GDM1 (cell line): ENCODE measurements around the gene KIF16B.

Experiments
- DNase-seq: peaks from one replicate; lab custom pipeline; 2025; lab: John Stamatoyannopoulos, UW

The KIF16B gene

GRCh38 chr20:16433293-16433580 is 140.0 kb downstream of the KIF16B start:
- no peak for DNase-seq

DNA sequence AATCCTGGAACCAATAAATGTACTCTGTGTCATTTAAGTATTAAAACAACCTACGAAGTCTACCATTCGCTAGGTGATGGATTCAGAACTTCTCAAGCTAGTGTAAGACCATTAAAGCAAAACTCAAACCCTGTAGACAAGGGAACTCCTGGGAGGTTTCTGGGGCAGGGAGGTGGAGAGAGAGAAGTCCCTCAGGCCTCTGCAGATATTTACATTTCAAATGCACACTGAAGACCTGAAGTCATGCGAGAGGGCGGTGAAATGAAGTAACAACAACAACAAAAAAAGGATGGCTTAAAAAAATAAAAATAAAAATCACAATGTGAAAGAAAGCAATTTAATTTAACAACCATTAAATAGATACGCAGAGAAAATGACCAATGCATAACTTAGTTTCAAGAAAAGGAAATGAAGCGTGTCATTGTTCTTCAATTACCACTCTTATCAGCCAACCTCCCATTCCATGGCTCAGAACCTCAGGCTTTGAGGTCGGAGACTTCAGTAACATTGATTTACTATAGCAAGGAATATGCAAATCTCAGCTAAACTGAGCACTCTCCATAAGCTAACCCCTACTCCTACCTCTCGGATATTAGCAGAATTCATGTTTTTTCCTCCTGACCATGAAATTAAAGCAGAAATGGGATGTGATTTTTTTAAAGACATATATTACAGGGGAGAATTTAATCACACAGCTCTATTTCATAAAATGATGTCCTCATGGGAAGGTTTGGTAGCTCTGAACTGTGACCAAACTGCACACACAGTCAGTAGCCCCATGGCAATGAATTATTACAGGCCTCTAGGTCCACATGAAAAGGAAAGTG is 140.6 kb downstream of the KIF16B start:
- DNase-seq: no peak

GRCh38 chr20:16428112-16428511 is 145.1 kb downstream of the KIF16B start:
- no peak for DNase-seq

GRCh38 chr20:16427571-16427970 is 145.7 kb downstream of the KIF16B start:
- DNase-seq: no peak

- no peak for DNase-seq
Observed at GRCh38 chr20:16424780-16425179, 148.5 kb downstream of the KIF16B start.

DNA sequence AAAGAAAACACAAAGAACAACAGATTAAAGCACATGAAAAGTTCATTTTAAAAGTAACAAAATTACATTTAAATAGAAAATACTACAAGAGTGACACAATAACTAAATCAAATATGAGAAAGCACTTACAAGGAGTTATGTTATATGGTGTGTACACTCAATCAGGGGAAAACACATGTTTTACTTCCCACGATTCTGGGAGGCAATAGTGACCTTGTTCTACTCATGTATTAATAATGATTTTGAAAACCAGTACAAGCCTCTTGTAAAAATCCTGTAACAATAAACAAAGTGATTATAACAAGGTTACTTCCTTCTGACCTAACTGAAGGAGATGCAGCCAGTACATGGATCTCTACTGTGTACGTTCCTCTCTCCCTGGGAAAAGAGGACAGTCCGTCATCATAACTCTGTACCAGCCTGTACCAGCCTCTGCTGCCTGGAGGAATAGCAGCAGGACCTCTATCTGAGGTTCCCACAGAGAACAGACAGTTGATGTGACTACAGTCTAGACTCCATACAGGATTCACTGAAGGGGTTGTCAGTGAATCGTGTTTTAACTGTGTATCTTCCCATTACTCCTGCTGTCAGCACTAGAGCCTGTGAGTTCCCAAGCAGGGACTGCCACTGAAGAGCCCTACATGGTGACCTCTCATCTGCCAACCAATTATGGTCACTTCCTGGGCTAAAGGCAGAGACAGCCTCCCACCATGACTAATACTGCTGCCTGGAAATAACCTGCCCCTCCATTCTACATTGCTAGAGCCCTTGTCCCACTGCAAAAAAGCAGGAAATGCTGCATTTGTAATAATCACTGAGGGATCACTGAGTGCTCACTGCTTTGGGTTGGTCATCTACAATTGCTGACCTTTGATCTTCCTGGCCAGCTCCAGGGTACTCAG is 149.7 kb downstream of the KIF16B start:
- DNase-seq: no peak

GRCh38 chr20:16419138-16419715 is 154.0 kb downstream of the KIF16B start:
- no peak for DNase-seq

- DNase-seq: no peak
Observed at GRCh38 chr20:16418616-16419015, 154.6 kb downstream of the KIF16B start.

DNA sequence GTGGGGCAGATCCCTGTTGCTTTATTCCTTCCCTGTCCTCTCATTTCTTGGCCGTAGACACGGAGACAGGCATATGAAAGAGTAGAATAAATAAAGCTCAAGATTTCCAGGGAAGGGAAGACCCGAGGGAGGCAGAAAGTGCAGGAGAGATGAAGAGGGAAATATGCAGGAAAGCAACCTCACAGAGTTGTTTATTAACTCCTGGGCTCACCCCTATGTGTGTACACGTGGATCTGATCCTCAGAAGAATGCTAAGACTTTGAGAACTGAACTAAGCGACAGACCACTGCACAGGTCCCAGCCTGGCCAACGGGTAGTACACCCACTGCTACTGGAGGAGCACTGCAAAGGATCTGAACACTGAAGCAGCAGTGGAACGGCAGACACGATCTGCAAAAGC is 156.2 kb downstream of the KIF16B start:
- no peak for DNase-seq

DNA sequence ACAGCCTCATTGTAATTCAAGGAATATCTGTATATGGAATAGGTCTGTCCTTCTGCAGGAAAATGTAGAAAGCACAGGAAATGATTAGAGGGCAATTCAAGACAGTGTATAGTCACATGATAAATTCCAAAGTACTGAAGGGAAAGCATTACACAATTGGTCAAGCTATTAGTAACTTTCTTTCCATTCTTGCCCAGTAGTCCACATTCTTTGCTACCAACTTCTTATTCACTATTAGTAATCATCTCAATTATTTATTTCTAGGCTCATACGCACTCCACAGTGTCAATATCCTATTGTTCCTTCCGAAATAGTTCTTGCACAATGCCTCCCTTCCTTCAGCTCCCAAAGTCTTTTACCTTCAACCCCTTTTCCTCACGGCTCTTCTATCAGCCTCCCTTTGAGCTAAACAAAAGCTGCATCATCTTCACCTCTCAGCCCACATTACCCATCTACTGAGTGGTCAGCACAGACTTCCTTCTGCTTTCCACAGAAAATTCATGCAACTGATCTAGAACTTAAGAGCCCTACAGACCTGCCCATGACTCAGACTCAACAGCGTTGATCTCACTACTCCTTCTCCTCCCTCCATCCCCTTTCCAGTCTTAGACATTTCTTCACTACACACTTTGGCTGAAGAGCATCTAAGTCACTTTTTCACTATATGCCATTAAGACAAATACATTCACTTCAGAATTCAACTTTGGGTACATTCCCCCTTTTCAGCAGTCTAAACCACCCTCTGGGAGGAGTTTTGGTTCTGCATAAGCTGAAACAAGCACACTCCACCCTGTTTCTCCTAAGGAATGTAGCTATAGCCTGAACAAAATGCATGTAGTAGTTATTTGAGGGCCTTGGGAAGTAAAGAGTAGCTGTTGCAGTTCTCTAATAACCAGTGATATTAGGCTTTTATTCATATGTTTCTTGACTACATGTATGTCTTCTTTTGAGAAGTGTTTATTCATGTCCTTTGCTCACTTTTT is 157.9 kb downstream of the KIF16B start:
- no peak for DNase-seq

GRCh38 chr20:16412906-16413305 is 160.3 kb downstream of the KIF16B start:
- DNase-seq: no peak

GRCh38 chr20:16411361-16411760 is 161.9 kb downstream of the KIF16B start:
- DNase-seq: no peak

DNA sequence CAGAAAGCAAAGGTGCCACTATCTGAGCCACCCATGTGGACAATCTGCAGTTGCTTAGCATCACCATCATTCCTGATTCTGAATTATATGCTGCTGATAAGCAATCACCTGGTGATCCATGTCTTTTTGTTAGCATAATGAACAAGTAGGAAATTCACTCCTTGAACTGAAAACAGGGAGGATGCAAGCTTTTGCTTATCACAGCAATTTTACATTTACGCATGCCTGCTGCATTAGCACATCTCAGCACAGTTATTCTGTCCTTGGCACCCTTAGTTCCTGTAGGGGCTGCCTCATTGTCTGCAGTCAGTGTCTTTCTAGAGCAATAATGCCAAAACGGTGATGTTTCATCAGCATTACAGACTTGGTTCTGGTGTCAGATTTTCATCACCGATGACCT is 162.6 kb downstream of the KIF16B start:
- no peak for DNase-seq

DNA sequence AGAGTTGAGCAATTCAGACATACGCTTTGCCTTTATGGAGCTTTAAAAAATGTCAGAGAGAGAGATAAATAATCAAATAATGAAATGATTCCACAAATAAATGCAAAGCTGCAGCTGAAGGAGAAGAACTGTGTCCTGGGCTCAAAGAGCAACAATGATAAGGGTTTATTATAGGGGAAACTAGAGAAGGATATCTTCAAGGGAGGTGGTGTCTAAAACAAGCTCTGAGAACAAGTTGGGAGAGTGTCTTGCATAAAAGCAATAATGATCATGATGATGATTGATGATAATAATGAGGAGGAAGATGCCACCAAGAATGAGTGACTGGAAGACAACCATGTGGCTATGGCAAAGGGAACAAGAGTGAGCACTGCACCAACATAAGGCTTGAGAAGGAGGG is 164.3 kb downstream of the KIF16B start:
- no peak for DNase-seq

- DNase-seq: no peak
Observed at GRCh38 chr20:16407251-16408067, 165.8 kb downstream of the KIF16B start.

DNA sequence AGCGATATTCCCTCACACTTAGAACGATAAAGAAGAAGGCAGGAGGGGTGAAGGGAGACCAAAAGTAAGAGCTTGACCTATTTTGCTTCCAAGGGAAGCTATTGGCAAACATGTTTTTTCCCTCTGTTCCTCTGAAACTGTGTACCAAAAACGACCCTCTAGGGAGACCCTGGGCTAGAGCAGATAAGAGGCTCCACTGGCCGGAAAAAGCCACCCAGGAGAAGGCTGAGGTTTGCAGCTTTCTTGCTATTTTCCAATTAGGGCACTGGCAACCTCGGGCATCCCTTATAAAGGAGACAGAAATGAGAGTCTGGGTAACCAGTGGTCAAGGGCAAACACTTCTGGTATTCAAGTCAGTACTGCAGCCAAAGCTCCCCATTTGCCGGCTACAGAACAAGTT is 168.0 kb downstream of the KIF16B start:
- no peak for DNase-seq

GRCh38 chr20:16404640-16405039 is 168.6 kb downstream of the KIF16B start:
- DNase-seq: no peak

DNA sequence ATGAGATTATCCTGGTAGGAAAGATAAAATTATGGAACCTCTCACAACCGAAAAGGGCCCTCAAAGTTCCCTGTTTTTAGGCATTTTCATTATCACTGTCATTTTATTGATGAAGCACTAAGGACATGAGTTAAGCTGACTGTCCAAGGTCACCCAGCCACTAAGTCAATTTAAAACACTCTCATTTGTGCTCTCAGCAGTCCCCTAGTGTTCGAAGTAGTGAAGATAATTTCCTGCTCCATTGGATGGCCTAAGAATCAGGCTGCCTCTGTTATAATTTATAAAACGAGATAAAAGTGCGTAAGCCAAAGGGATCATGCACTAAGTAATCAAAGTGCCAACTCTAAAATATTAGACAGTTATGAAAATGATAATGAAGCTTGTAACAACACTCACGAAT is 169.1 kb downstream of the KIF16B start:
- no peak for DNase-seq

GRCh38 chr20:16400234-16400633 is 173.0 kb downstream of the KIF16B start:
- no peak for DNase-seq

DNA sequence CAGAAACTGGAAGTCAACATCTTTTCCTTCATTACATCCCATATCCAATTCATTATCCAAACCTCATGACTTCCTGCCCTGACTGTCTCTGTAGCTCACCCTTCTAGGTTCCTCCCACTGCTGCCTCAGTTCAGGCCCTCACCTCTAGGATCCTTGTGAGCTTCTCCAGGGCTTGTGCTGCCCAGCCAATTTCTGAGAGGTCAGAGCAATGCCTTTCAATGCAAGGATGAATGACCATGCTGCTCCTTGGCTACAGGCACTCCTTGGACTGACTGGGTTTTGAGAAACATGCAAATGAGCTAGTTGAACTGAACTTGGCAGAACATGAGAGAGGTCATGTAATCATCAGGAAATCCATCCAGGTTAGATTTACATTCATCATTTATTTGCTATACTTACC is 173.4 kb downstream of the KIF16B start:
- no peak for DNase-seq

GRCh38 chr20:16397086-16397485 is 176.2 kb downstream of the KIF16B start:
- DNase-seq: no peak
